Glomerular endothelial cell (primary cell): ENCODE results near the gene SRPK2. TPM values are rescaled to one million over a fixed set of nuclear protein-coding genes. Genes with fewer than 3 reads are reported as not detected.

Source experiments
- DNase-seq: peaks from one replicate; pipeline ENCODE4 v3.0.0-alpha.2; 2011; ENCODE audit warnings: low read depth, low spot score; ENCODE audit errors: extremely low read depth
- total RNA-seq: library from RNA; depleted of rRNA; stranded (reverse); fragments of >200 nt; gene quantifications from 2 replicates; pipeline ENCODE4 v1.2.3, GENCODE V29; 2015

SRPK2 gene
- total RNA-seq, 1 donor from 2014 or later: 59.6 TPM

GRCh38 chr7:105151152-105151551, 237.6 kb downstream of the SRPK2 start:
- DNase-seq: no peak

- peak; percentile 22 for DNase-seq
Measured at GRCh38 chr7:105149827-105150226, 238.9 kb downstream of the SRPK2 start.

- DNase-seq: no peak
Measured at GRCh38 chr7:105141068-105141467, 247.7 kb downstream of the SRPK2 start.

GRCh38 chr7:105139381-105139780, 249.3 kb downstream of the SRPK2 start:
- DNase-seq: no peak

- DNase-seq: no peak
Measured at GRCh38 chr7:105137898-105138297, 250.8 kb downstream of the SRPK2 start.

GRCh38 chr7:105136221-105136620, 252.5 kb downstream of the SRPK2 start:
- DNase-seq: no peak

- DNase-seq: no peak
Measured at GRCh38 chr7:105133986-105134655, 254.6 kb downstream of the SRPK2 start.

- no peak for DNase-seq
Measured at GRCh38 chr7:105133358-105133757, 255.4 kb downstream of the SRPK2 start.

- no peak for DNase-seq
Measured at GRCh38 chr7:105132835-105133234, 255.9 kb downstream of the SRPK2 start.

- no peak for DNase-seq
Measured at GRCh38 chr7:105132335-105132734, 256.4 kb downstream of the SRPK2 start.

GRCh38 chr7:105131890-105132289, 256.8 kb downstream of the SRPK2 start:
- no peak for DNase-seq

GRCh38 chr7:105131033-105131656, 257.6 kb downstream of the SRPK2 start:
- no peak for DNase-seq

GRCh38 chr7:105130580-105130979, 258.1 kb downstream of the SRPK2 start:
- DNase-seq: no peak

GRCh38 chr7:105130048-105130447, 258.7 kb downstream of the SRPK2 start:
- DNase-seq: no peak

- no peak for DNase-seq
Measured at GRCh38 chr7:105127179-105127578, 261.5 kb downstream of the SRPK2 start.

GRCh38 chr7:105126436-105126975, 262.2 kb downstream of the SRPK2 start:
- DNase-seq: no peak

GRCh38 chr7:105125745-105126144, 263.0 kb downstream of the SRPK2 start:
- no peak for DNase-seq

- no peak for DNase-seq
Measured at GRCh38 chr7:105122619-105123018, 266.1 kb downstream of the SRPK2 start.

GRCh38 chr7:105118612-105119600, 269.8 kb downstream of the SRPK2 start:
- no peak for DNase-seq

GRCh38 chr7:105112440-105113418, 276.0 kb downstream of the SRPK2 start:
- DNase-seq: no peak
